Kidney (tissue), 14 donors: Measurements from ENCODE around the gene XRCC3. TPM values are rescaled to one million over a fixed set of nuclear protein-coding genes. Genes with fewer than 3 reads are reported as not detected.

ENCODE experiments used
- DNase-seq, 5 donors: peaks; one replicate each; pipeline ENCODE4 v3.0.0-alpha.2; 2013 to 2020
- FAIRE-seq: peaks from 2 replicates; lab custom pipeline; 2012; peaks lifted over from hg19 to GRCh38; lab: Jason Lieb, UNC
- H3K27ac ChIP-seq, 2 donors: one replicate each; pipeline ENCODE4 v1.7.0; 2013; ENCODE audit warnings: low read depth in 2 of 2, low read length in 2 of 2, inconsistent platforms in 1 of 2
- H3K27me3 ChIP-seq: one replicate; pipeline ENCODE4 v1.7.1; 2013; ENCODE audit warnings: low read length, inconsistent platforms; ENCODE audit not compliant: control insufficient read depth, insufficient read depth
- H3K36me3 ChIP-seq, 3 donors: one replicate each; pipeline versions ENCODE4 v1.7.0 to v1.7.1; 2013; ENCODE audit warnings: low read length in 3 of 3, control low read depth in 1 of 3, inconsistent platforms in 1 of 3; ENCODE audit not compliant: insufficient read depth in 3 of 3, control insufficient read depth in 2 of 3
- H3K4me1 ChIP-seq, 3 donors: one replicate each; pipeline versions ENCODE4 v1.7.0 to v1.7.1; 2013; ENCODE audit warnings: low read length in 3 of 3, inconsistent platforms in 1 of 3, low read depth in 1 of 3; ENCODE audit not compliant: control insufficient read depth in 2 of 3, insufficient read depth in 2 of 3
- H3K4me3 ChIP-seq, 3 donors: one replicate each; pipeline versions ENCODE4 v1.7.0 to v1.8.1; 2013; ENCODE audit warnings: low read length in 3 of 3, control low read depth in 1 of 3, inconsistent platforms in 1 of 3
- H3K9ac ChIP-seq, 3 donors: one replicate each; pipeline versions ENCODE4 v1.7.0 to v1.7.1; 2013; ENCODE audit warnings: low read length in 3 of 3, control low read depth in 1 of 3, inconsistent platforms in 1 of 3
- H3K9me3 ChIP-seq, 3 donors: one replicate each; pipeline versions ENCODE4 v1.7.0 to v1.7.1; 2013; ENCODE audit warnings: low read length in 3 of 3, control low read depth in 1 of 3, inconsistent platforms in 1 of 3; ENCODE audit not compliant: control insufficient read depth in 2 of 3, insufficient read depth in 1 of 3
- CTCF ChIP-seq: IDR thresholded peaks from 3 replicates; pipeline ENCODE4 v1.5.1; 2012; ENCODE audit warnings: mild to moderate bottlenecking, moderate library complexity, borderline replicate concordance; ENCODE audit not compliant: insufficient read depth; ENCODE audit errors: extremely low read depth
- intact Hi-C: fragments of 100-400 bp; cut with DNase I; formaldehyde crosslinking; loops from one replicate; pipeline ENCODE4 v1.11.1; 2022
- polyA plus RNA-seq: library from polyadenylated mRNA; stranded (reverse); fragments of 350-450 nt; fragmentation: Illumina TruSeq; extraction: RNeasy Lipid Tissue Mini Kit (QIAGEN cat#74804); gene quantifications from one replicate; pipeline ENCODE4 v1.2.3, GENCODE V29; 2014; ENCODE audit warnings: low read depth, low replicate concordance; ENCODE audit not compliant: insufficient read depth
- total RNA-seq: library from RNA; stranded (reverse); fragmentation: NEBNext Ultra II Directional; extraction: Animal tissue kit (Norgen Biotek cat#: 25700); gene quantifications from one replicate; pipeline ENCODE4 v1.2.1, GENCODE V29; 2021
- donor health status: control.
- donor health status: control.
- donor health status: control.
- donor health status: control.
- donor health status: control.
- donor health status: DM: yes; HTN: yes; CAD: no.
- donor health status: Normal renal cell carcinoma (clear cell type).

Gene XRCC3
- total and polyA plus RNA-seq, 2 donors from 2014 or later: 2.8 to 6.3 TPM

GRCh38 chr14:103651585-103651984 is 63.7 kb downstream of the XRCC3 start:
- intact Hi-C loops: no loop called here
- H3K27ac ChIP-seq: no peak overlapping the region
- H3K4me1 ChIP-seq: peaks cover 0 to 10% (median 0%) of the 10 kb centered on the region in 3 donors
- no peaks in the 10 kb centered on the region for H3K9me3 ChIP-seq
- H3K4me3 ChIP-seq: no peak overlapping the region
- no peak overlapping the region for H3K9ac ChIP-seq
- no peak for FAIRE-seq
- H3K36me3 ChIP-seq: peaks cover 5 to 16% (median 6%) of the 10 kb centered on the region in 3 donors
- H3K27me3 ChIP-seq: no peaks in the 10 kb centered on the region
- TF ChIP-seq CTCF: no peak
- no peak for DNase-seq

- no peaks in the 10 kb centered on the region for H3K27me3 ChIP-seq
- FAIRE-seq: no peak
- no peak for DNase-seq
- H3K9ac ChIP-seq: no peak overlapping the region
- H3K27ac ChIP-seq: no peak overlapping the region
- peaks cover 0 to 4% (median 0%) of the 10 kb centered on the region in 3 donors for H3K36me3 ChIP-seq
- TF ChIP-seq CTCF: no peak
- no peaks in the 10 kb centered on the region for H3K9me3 ChIP-seq
- peak overlapping the region in 1 of 3 donors; percentile 7 for H3K4me3 ChIP-seq
- intact Hi-C loops: no loop called here
- peaks cover 0 to 9% (median 0%) of the 10 kb centered on the region in 3 donors for H3K4me1 ChIP-seq
Measured at GRCh38 chr14:103650213-103650612, 65.0 kb downstream of the XRCC3 start.

- no peak for DNase-seq
- Histone ChIP-seq H3K36me3 (no peaks in the 10 kb centered on the region), H3K27me3 (no peaks in the 10 kb centered on the region), H3K9ac (no peak overlapping the region), H3K4me3 (no peak overlapping the region), H3K4me1 (peaks cover 0 to 10% (median 0%) of the 10 kb centered on the region in 3 donors), H3K27ac (no peak overlapping the region), H3K9me3 (no peaks in the 10 kb centered on the region)
- no peak for FAIRE-seq
- intact Hi-C loops: no loop called here
- TF ChIP-seq CTCF: no peak
Measured at GRCh38 chr14:103649001-103649400, 66.2 kb downstream of the XRCC3 start.

Other genes starting within 250 kb of the XRCC3 start
- gene CKB, start 192.6 kb downstream of the XRCC3 start, total RNA-seq: 539 TPM
- 916 TPM for gene CKB, start 192.6 kb downstream of the XRCC3 start, polyA plus RNA-seq
- 16.0 TPM for gene TRMT61A, start 186.3 kb downstream of the XRCC3 start, total RNA-seq
- 11.9 TPM for gene TRMT61A, start 186.3 kb downstream of the XRCC3 start, polyA plus RNA-seq
- gene BAG5, start 152.8 kb downstream of the XRCC3 start, total RNA-seq: 64.5 TPM
- gene BAG5, start 152.8 kb downstream of the XRCC3 start, polyA plus RNA-seq: 17.1 TPM
- gene COA8, start 152.5 kb downstream of the XRCC3 start, total RNA-seq: 40.7 TPM
- 65.1 TPM for gene COA8, start 152.5 kb downstream of the XRCC3 start, polyA plus RNA-seq
- 152 TPM for gene KLC1, start 86.2 kb downstream of the XRCC3 start, total RNA-seq
- gene KLC1, start 86.2 kb downstream of the XRCC3 start, polyA plus RNA-seq: 49.8 TPM
- 70.9 TPM for gene ZFYVE21, start 359 bp upstream of the XRCC3 start, total RNA-seq
- gene ZFYVE21, start 359 bp upstream of the XRCC3 start, polyA plus RNA-seq: 67.8 TPM
- gene PPP1R13B, start 132.1 kb upstream of the XRCC3 start, total RNA-seq: 69.4 TPM
- 15.1 TPM for gene PPP1R13B, start 132.1 kb upstream of the XRCC3 start, polyA plus RNA-seq
- 6.6 TPM for gene TDRD9, start 213.0 kb upstream of the XRCC3 start, total RNA-seq
- 1.6 TPM for gene TDRD9, start 213.0 kb upstream of the XRCC3 start, polyA plus RNA-seq
- not detected for gene RD3L, start 227.1 kb upstream of the XRCC3 start, total RNA-seq
- not detected for gene RD3L, start 227.1 kb upstream of the XRCC3 start, polyA plus RNA-seq